OCI-LY1 (cell line): ENCODE results near the gene IFNAR2.
A peak's percentile ranks its signal among the peaks of the same experiment; 100 is the strongest.

Source experiments
- H2AFZ ChIP-seq: fragments of 200-600 bp; sonication (generic), shearing (Covaris generic); 2 replicates; pipeline ENCODE4 v1.6.0; 2014; ENCODE audit warnings: antibody characterized with exemption, mild to moderate bottlenecking, low read length
- H3F3A ChIP-seq: fragments of 200-600 bp; sonication (generic), shearing (Covaris generic); 2 replicates; pipeline ENCODE4 v1.6.0; 2014; ENCODE audit warnings: mild to moderate bottlenecking, antibody characterized with exemption, low read length, moderate library complexity; ENCODE audit not compliant: insufficient read depth
- H3K27ac ChIP-seq: fragments of 200-600 bp; sonication (generic); 2 replicates; pipeline ENCODE4 v1.5.1; 2014; ENCODE audit warnings: low read length, mixed run types, mild to moderate bottlenecking, low read depth; ENCODE audit not compliant: poor library complexity, severe bottlenecking
- H3K27me3 ChIP-seq: fragments of 200-600 bp; sonication (generic); 2 replicates; pipeline ENCODE4 v1.6.0; 2014; ENCODE audit warnings: antibody characterized with exemption, mild to moderate bottlenecking, low read length, moderate library complexity; ENCODE audit not compliant: insufficient read depth
- H3K36me3 ChIP-seq: fragments of 200-600 bp; sonication (generic); 2 replicates; pipeline ENCODE4 v1.6.1; 2014; ENCODE audit warnings: mild to moderate bottlenecking, antibody characterized with exemption, low read length, moderate library complexity, mixed read lengths; ENCODE audit not compliant: insufficient read depth
- H3K4me1 ChIP-seq: fragments of 200-600 bp; sonication (generic); 2 replicates; pipeline ENCODE4 v1.5.1; 2014; ENCODE audit warnings: mild to moderate bottlenecking, low read length, moderate library complexity; ENCODE audit not compliant: insufficient read depth, severe bottlenecking
- H3K4me2 ChIP-seq: fragments of 200-600 bp; sonication (generic), shearing (Covaris generic); 2 replicates; pipeline ENCODE4 v1.6.1; 2014; ENCODE audit warnings: low read length
- H3K4me3 ChIP-seq: fragments of 200-600 bp; sonication (generic); 2 replicates; pipeline ENCODE4 v1.5.1; 2014; ENCODE audit warnings: low read length, low read depth, mild to moderate bottlenecking, mixed read lengths; ENCODE audit not compliant: poor library complexity, severe bottlenecking
- H3K79me2 ChIP-seq: fragments of 200-600 bp; shearing (Covaris generic); 2 replicates; pipeline ENCODE4 v1.6.1; 2016; ENCODE audit warnings: mixed run types, low read length, mixed read lengths; ENCODE audit not compliant: insufficient read depth
- H3K9ac ChIP-seq: fragments of 200-600 bp; sonication (generic), shearing (Covaris generic); 2 replicates; pipeline ENCODE4 v1.6.1; 2014; ENCODE audit warnings: mild to moderate bottlenecking, low read length, mixed read lengths
- H3K9me2 ChIP-seq: fragments of 200-600 bp; sonication (generic), shearing (Covaris generic); 2 replicates; pipeline ENCODE4 v1.6.1; 2014; ENCODE audit warnings: low read depth, mild to moderate bottlenecking, low read length, mixed read lengths
- H3K9me3 ChIP-seq: fragments of 200-600 bp; shearing (Covaris generic); 2 replicates; pipeline ENCODE4 v1.6.1; 2014; ENCODE audit warnings: low read length, mixed read lengths
- H4K20me1 ChIP-seq: fragments of 200-600 bp; sonication (generic), shearing (Covaris generic); 2 replicates; pipeline ENCODE4 v1.6.0; 2016; ENCODE audit warnings: mild to moderate bottlenecking, low read length; ENCODE audit not compliant: insufficient read depth
- EZH2 ChIP-seq: fragments of 200-600 bp; sonication (generic), shearing (Covaris generic); IDR thresholded peaks from 2 replicates; pipeline ENCODE4 v1.8.0; 2017; ENCODE audit warnings: borderline replicate concordance, mixed run types, mild to moderate bottlenecking, antibody characterized with exemption, low read length, moderate library complexity, mixed read lengths
- TF ChIP-seq, protein P1 (sequence below): fragments of 200-600 bp; sonication (generic), shearing (Covaris generic); IDR thresholded peaks from 2 replicates; pipeline ENCODE4 v1.5.1; 2017; ENCODE audit warnings: mild to moderate bottlenecking, antibody characterized with exemption, low read length, moderate library complexity, mixed read lengths

The IFNAR2 gene

DNA sequence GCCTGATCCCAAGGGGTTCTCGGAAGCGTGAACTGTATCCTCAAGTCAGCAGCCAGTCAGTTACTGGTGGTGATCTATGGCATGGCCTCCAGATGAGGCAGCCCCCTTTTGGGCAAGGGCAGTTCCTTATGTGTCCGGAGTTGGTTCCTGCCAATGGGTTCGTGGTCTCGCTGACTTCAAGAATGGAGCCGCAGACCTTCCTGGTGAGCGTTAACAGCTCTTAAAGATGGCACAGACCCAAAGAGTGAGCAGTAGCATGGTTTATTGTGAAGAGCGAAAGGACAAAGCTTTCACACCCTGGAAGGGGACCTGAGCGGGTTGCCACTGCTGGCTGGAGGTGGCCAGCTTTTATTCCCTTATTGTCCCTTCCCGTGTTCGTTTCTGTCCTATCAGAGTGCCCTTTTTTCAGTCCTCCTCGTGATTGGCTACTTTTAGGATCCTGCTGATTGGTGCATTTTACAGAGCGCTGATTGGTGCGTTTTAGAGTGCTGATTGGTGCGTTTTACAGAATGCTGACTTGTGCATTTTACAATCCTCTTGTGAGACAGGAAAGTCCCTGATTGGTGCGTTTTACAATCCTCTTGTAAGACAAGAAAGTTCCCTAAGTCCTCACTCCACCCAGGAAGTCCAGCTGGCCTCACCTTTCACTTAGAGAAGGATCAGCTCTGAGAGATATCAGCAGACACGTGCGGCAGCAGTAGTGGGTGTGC, 27.5 kb downstream of the IFNAR2 start:
- Histone ChIP-seq H2AFZ (no peak overlapping the region), H4K20me1 (no peaks in the 10 kb centered on the region), H3K79me2 (no peaks in the 10 kb centered on the region), H3K27ac (no peak overlapping the region), H3K9me3 (no peaks in the 10 kb centered on the region), H3K36me3 (peaks cover 76% of the 10 kb centered on the region), H3K9me2 (no peaks in the 10 kb centered on the region), H3K4me2 (no peak overlapping the region), H3K9ac (no peak overlapping the region), H3F3A (no peaks in the 10 kb centered on the region), H3K27me3 (no peaks in the 10 kb centered on the region), H3K4me3 (no peak overlapping the region), H3K4me1 (peaks cover 31% of the 10 kb centered on the region)
- TF ChIP-seq EZH2: no peak
- TF ChIP-seq, protein P1, sequence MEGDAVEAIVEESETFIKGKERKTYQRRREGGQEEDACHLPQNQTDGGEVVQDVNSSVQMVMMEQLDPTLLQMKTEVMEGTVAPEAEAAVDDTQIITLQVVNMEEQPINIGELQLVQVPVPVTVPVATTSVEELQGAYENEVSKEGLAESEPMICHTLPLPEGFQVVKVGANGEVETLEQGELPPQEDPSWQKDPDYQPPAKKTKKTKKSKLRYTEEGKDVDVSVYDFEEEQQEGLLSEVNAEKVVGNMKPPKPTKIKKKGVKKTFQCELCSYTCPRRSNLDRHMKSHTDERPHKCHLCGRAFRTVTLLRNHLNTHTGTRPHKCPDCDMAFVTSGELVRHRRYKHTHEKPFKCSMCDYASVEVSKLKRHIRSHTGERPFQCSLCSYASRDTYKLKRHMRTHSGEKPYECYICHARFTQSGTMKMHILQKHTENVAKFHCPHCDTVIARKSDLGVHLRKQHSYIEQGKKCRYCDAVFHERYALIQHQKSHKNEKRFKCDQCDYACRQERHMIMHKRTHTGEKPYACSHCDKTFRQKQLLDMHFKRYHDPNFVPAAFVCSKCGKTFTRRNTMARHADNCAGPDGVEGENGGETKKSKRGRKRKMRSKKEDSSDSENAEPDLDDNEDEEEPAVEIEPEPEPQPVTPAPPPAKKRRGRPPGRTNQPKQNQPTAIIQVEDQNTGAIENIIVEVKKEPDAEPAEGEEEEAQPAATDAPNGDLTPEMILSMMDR: no peak

DNA sequence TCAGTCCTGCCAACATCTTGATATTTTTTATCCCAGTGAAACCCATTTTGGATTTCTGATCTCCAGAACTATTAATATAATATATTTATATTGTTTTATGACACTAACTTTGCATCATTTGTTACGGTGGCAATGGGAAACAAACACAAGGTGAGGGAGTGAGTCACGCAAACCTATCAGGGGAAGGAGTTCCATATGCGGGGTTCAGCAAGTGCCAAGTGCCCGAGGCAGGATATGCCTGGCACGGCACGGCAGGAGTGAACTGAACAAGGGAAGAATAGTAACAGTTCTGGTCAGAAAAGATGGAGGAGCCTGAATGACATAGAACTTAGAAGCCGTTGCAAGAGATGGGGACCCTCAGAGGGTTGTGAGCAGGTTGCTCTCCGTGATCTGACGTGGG, 28.7 kb downstream of the IFNAR2 start:
- peaks cover 31% of the 10 kb centered on the region for H3K4me1 ChIP-seq
- H2AFZ ChIP-seq: no peak overlapping the region
- H3K9ac ChIP-seq: no peak overlapping the region
- H3K9me3 ChIP-seq: no peaks in the 10 kb centered on the region
- H3K4me2 ChIP-seq: no peak overlapping the region
- no peaks in the 10 kb centered on the region for H3K79me2 ChIP-seq
- H4K20me1 ChIP-seq: no peaks in the 10 kb centered on the region
- H3K36me3 ChIP-seq: peaks cover 76% of the 10 kb centered on the region
- no peak overlapping the region for H3K4me3 ChIP-seq
- peak overlapping the region; percentile 86 for H3K27ac ChIP-seq
- no peaks in the 10 kb centered on the region for H3F3A ChIP-seq
- H3K9me2 ChIP-seq: no peaks in the 10 kb centered on the region
- TF ChIP-seq, protein P1: no peak
- TF ChIP-seq EZH2: no peak
- no peaks in the 10 kb centered on the region for H3K27me3 ChIP-seq

DNA sequence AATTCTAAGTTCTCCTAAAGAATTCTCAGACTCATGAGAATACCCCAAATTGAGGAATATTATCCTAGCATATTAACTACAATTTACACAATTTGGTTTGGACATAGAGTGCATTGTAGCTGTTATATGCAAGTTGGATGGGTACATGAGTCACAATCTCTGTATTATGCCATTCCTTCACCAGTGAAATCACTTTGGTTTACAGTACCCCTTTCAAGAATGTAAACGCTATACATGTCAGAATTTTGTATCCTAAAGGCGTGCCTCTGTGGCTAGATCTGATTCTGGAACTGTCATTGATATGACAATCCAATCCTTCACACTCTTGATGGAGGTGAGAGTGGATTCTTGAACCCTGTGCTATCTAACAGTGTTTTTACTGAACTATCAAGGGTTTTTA, 29.7 kb downstream of the IFNAR2 start:
- Histone ChIP-seq H3K79me2 (no peaks in the 10 kb centered on the region), H3K9me3 (no peaks in the 10 kb centered on the region), H3K27ac (peak overlapping the region; percentile 86), H3K4me2 (peak overlapping the region; percentile 10; the same call in 1 of the 2 replicates), H3K36me3 (peaks cover 69% of the 10 kb centered on the region), H3K4me3 (no peak overlapping the region), H2AFZ (no peak overlapping the region), H3K9ac (peak overlapping the region; percentile 6; the same call in 1 of the 2 replicates), H3K4me1 (peaks cover 31% of the 10 kb centered on the region), H4K20me1 (no peaks in the 10 kb centered on the region), H3K9me2 (no peaks in the 10 kb centered on the region), H3F3A (no peaks in the 10 kb centered on the region), H3K27me3 (no peaks in the 10 kb centered on the region)
- TF ChIP-seq EZH2: no peak
- TF ChIP-seq, protein P1: no peak
